Activated T-helper 1 cell treated with Interleukin-2 at 50 U/mL for 16 hours (primary cell): ENCODE measurements around the gene ACSL6.

Experiments used
- DNase-seq: peaks from one replicate; pipeline ENCODE4 v3.0.0-alpha.2; 2020; ENCODE audit warnings: low read depth

ACSL6 gene

GRCh38 chr5:132049093-132049492 is 37.6 kb upstream of the ACSL6 start:
- no peak for DNase-seq

DNA sequence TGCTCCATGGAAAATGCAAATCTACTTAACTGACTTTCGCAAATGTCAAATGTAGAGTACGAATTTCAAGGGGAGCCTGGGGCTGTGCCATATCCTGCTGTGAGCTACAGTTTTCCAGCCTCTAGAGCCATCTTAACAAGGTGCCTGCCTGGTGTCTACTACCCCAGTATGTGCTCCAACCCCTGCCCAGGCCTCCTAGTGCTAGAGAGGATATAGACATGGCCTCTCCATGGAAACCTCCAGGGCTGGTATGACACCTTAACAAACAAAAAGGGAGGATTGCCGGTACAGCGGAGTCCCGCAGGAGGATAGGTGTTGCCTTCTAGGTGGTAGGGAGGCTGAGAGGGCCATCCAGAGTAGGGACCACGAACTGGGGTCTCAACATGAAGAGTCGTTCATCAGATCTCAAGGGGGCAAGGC is 35.4 kb upstream of the ACSL6 start:
- no peak for DNase-seq

DNA sequence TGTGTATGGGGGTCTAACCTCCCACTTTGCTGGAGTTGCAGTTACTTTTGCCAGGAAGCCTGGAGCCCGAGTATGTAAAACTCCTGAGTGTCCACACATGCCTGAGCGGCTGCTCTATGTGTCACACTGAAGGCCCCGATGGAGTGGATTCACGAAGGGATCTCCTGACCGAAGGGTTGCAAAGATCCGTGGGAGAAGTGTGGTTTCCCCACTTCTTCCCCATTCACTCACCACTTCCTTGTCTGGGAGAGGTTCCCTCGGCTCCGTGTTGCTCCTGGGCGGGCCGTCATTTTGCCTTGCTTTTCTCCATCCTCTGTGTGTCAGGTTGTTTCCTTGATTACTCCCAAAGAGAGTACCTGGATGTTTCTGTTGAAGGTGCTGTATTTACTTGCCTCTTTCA is 32.7 kb upstream of the ACSL6 start:
- no peak for DNase-seq

DNA sequence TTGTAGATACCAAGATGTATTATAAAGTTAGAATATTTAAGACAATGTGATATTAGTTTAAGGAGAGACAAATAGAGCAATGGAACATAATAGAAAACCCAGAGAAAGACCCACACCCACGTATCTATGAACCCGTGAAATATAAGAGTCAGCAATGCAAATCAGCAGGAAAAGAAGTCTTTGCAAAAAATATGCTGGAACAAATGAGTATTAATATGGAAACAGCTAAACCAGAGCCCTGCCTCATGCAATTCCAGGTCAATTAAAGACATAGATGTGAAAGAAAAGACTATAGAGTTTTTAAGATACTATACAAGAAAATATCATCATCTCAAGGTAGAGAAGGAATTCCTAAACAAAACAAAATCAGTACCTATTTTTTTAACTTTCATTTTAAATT is 25.9 kb upstream of the ACSL6 start:
- DNase-seq = no peak

GRCh38 chr5:132033122-132033521 is 21.7 kb upstream of the ACSL6 start:
- no peak for DNase-seq

DNA sequence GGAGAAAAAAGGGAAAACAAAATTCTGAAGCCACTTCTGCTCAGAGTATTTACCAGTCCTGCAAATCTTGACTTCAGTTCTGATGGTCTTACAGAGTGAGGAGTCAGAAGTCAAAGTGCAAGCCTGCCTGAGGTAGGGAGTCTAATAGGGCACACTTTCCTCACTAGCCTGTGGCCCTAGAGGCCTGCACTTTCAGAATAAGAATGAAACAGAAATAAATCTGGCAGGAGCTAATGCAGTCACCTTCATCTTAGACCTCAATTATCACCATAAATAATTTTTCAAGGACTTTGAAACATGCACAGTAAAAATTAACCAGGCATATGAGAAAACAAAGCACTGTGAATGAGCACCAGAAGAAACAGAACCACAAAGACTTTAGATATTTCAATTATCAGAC is 20.7 kb upstream of the ACSL6 start:
- no peak for DNase-seq

- no peak for DNase-seq
Measured at GRCh38 chr5:132030610-132031009, 19.2 kb upstream of the ACSL6 start.

GRCh38 chr5:132029609-132030330 is 18.3 kb upstream of the ACSL6 start:
- DNase-seq = no peak

DNA sequence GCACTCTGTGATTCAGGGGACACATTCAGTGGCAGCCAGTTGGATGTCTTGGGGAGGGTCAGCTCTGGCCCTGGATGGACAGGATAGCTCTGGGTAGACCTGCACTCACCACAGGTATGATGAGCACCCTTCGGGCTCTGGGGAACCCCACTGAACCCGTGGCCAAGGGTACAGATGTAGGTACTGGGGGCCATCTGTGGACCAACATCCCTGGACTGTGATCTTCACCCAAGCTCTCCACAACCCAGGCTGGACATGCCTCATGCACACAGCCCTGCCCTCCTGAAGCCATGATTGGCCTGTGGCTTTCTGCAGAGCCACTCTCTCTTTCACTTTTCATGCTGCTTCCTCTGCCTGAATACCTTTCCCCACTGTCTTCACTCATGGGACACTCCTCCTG is 15.6 kb upstream of the ACSL6 start:
- DNase-seq = no peak

GRCh38 chr5:132026516-132027008 is 15.1 kb upstream of the ACSL6 start:
- DNase-seq = no peak

GRCh38 chr5:132025403-132025971 is 14.0 kb upstream of the ACSL6 start:
- DNase-seq = no peak

- no peak for DNase-seq
Measured at GRCh38 chr5:132024789-132025402, 13.4 kb upstream of the ACSL6 start.

DNA sequence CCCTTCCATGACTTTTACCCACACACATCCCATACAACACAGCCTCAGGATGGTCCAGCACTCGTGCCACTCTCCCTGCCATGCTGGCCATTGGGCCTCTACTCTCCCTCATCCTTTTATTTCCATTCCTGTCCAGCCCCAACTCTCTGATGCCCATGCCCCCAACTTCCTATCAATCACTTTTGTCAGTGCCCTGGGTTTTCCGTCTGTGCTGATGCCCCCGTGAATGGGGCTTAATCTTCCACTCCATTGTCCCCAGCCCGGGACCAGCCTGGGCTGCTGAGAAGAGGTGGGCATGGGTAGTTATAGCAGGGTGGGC is 12.6 kb upstream of the ACSL6 start:
- DNase-seq = no peak

GRCh38 chr5:132023258-132024116 is 12.0 kb upstream of the ACSL6 start:
- DNase-seq = no peak

GRCh38 chr5:132022737-132023136 is 11.3 kb upstream of the ACSL6 start:
- no peak for DNase-seq

DNA sequence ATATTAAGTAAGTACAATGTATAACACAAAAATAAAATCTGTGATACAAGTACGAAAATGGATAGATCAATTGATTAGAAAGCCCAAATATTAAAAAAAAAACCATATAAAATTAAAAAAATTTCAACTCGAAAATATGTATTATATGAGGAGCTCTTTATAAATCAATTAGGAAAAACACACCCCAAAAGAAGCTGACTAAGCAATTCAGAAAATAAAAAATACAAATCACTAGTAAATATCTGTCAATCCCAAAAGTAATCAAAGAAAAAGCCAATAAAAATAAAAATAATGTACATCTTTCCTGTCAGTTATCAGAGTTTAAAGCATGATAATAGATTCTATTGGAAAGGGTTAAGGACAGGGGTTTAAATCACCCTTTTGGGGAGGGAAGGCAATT is 10.2 kb upstream of the ACSL6 start:
- DNase-seq = no peak

- no peak for DNase-seq
Measured at GRCh38 chr5:132020568-132021339, 9.3 kb upstream of the ACSL6 start.

- peak; percentile 46 for DNase-seq
Measured at GRCh38 chr5:132019857-132020555, 8.5 kb upstream of the ACSL6 start.

GRCh38 chr5:132019337-132019736 is 7.9 kb upstream of the ACSL6 start:
- no peak for DNase-seq

DNA sequence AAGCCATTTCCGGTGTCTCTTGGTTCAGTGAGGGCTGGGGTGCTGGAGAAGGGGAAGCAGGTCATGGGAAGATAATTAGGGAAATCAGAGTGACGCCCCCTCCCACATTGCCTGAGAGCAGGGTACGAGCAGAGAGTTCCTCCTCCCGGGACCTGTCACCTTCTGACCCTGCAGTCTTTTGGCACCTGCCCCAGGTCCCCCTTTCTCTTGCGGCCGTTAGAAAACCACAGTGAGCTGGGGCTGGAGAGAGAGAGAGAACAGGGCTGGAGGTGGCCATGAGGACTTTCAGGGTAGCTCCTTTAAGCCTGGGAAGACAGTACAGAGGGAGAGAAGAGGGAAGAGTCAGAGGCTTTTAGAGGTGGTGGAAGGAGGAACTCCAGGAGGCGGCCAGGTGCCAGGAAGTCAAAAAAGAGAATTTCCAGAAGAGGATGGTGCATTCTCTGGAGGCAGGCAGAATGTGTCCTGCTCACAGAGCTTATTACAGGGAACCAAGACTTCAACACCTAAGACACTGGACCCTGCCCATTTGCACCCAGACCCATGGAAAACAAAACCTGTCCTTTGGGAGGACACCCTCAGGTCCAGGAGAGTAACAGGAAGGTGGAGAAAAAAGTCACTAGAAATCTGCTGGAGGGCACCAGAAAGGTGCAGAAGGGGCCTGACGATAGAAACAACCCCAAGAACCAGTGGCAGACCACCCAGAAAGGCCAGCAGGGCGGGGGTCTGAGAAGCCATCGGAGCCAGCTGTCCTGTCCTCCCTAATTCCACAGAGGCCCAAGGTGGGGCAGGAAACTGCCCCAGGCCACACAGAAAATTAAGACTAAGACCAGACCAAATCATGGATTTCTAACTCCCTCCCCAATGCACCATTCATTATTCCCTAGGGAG is 6.5 kb upstream of the ACSL6 start:
- DNase-seq = no peak
